Measurements from ENCODE around the gene LARGE1.

The LARGE1 gene

GRCh38 chr22:33314316-33314715, 606.0 kb downstream of the LARGE1 start:
- DNase-seq (ENCODE audit: low spot score), result no peak

GRCh38 chr22:33303099-33303498, 617.2 kb downstream of the LARGE1 start:
- DNase-seq (ENCODE audit: low spot score), result no peak

DNA sequence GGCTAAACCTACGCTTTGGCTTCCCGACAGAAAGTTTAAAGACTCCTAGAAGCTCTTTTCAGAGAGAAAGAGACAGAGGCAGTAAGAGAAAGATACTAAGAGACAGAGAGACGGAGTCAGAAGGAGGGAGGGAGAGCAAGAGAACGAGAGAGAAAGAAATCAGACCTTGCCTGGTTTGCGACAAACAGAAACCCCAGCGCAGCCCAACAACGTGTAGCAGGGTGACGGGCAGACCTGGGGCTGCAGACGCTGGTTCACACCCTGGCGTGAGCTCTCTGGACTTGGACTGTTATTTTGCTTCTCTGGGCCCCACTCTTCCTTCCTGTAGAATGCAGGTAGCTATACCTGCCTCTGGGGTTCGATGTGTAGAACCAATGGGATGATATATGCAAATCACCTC, 617.7 kb downstream of the LARGE1 start:
- no peak for DNase-seq (ENCODE audit: low spot score)

- peak; percentile 90 for DNase-seq (ENCODE audit: low spot score)
Measured at GRCh38 chr22:33302049-33302545, 618.2 kb downstream of the LARGE1 start.

DNA sequence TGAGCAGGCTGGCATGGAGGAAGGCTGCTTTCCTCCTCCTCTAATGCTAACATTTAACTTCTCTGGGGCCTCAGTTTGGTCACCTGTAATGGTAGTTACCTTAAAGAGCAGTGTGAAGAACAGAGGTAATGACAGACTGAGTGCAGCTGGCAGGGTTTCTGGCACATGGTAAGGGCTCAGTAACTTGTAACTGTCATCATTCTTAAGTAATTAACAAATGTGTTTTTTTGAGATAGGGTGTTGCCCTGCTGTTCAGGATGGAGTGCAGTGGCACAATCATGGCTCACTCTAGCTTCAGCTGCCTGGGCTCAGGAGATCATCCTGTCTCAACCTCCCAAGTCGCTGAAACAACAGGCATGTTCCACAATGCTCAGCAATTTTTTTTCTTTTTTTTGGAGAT, 620.1 kb downstream of the LARGE1 start:
- no peak for DNase-seq (ENCODE audit: low spot score)

- no peak for DNase-seq (ENCODE audit: low spot score)
Measured at GRCh38 chr22:33299245-33299956, 620.9 kb downstream of the LARGE1 start.

DNA sequence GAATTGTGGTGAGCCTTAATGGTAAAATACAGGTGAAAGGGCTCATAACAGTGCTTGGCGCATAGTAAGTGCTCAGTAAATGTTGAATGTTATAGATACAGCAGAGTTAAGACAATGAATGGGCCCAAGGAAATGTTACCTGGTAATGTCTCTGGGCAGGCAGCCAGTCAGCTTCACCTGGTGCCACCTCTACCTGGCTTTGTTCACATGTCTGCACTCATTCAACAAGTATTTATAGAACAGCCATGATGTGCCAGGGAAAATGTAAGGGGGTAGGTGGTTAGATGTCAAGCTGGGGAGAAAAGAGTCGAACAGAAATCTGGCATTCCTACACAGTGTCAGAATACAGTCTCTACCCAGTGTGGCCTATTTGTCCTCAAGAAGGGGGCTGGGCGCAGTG, 623.3 kb downstream of the LARGE1 start:
- DNase-seq (ENCODE audit: low spot score), result no peak

DNA sequence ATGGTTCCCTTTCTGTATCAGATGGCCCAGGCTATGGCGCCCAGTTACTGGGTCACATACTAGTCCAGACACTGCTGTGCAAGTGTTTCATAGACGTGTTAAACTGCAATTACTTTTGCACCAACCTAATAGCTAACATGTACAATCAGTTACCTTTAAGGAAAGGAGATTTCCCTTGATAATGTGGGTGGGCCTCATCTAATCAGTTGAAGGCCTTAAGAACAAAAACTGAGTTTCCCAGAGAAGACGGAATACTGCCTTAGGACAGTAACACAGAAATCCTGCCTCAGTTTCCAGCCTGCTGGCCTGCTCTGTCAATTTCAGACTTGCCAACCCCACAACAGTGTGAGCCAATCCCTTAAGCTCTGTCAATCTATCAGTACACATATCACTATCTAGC, 632.2 kb downstream of the LARGE1 start:
- no peak for DNase-seq (ENCODE audit: low spot score)

GRCh38 chr22:33275073-33275443, 645.2 kb downstream of the LARGE1 start:
- no peak for DNase-seq (ENCODE audit: low spot score)

DNA sequence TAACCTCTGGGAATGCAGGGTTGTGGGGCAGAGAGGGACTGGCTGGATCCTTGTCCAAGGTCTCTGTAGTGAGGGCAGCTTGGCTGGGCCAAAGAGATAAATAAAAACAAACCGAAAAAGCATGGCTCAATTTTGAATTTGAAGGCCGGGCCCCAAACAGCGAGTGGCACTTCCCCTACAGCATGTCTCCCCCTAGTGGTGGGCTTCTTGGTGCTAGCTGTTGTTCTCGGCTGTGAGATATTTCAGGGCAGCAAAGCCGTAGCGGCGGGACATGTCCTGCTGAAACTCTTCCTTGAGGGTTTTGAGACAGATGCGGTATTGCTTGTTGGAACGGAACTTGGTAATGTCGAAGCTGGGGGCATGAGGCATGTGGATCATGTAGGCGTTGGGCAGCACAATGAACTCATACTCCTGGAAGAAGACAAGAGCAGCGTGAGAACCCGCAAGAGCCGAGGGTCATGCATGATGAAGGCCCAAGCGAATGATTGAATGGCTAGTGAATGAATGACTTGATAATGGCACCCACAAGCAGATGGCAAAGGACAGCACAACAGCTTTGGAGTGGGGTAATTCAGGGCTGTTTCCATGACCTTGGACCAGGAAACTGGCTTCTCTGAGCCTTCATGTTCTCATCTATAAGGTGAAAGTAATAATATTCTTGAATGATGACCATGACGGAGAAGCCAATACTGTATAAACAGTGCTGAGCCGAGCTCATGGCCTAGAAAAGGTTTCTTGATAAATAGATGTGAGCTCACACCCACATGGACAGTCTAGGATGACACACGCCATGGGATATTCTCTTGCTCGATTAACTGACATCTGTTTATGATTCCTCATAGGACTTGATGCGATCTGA, 645.8 kb downstream of the LARGE1 start:
- peak; percentile 55 for DNase-seq (ENCODE audit: low spot score)

- DNase-seq (ENCODE audit: low spot score), result no peak
Measured at GRCh38 chr22:33272871-33273270, 647.4 kb downstream of the LARGE1 start.

DNA sequence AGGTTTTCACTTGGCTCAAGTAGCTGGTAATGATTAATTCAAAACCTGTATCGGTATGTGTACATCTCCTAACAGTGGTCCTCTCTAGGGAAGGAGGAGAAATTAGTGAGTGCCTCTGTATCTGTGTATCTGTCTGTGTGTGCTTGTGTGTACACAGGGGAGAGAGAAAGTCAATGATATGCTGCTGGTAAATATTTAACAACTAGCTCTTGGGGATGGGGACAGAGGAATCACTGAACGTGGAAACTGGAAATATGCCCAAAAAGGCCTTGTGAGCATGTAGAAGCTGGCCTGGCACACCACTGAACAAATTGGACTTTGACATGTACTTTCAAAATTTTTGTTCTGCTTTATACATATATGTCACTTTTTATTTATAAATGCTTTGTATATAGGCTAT, 648.1 kb downstream of the LARGE1 start:
- DNase-seq (ENCODE audit: low spot score), result no peak

DNA sequence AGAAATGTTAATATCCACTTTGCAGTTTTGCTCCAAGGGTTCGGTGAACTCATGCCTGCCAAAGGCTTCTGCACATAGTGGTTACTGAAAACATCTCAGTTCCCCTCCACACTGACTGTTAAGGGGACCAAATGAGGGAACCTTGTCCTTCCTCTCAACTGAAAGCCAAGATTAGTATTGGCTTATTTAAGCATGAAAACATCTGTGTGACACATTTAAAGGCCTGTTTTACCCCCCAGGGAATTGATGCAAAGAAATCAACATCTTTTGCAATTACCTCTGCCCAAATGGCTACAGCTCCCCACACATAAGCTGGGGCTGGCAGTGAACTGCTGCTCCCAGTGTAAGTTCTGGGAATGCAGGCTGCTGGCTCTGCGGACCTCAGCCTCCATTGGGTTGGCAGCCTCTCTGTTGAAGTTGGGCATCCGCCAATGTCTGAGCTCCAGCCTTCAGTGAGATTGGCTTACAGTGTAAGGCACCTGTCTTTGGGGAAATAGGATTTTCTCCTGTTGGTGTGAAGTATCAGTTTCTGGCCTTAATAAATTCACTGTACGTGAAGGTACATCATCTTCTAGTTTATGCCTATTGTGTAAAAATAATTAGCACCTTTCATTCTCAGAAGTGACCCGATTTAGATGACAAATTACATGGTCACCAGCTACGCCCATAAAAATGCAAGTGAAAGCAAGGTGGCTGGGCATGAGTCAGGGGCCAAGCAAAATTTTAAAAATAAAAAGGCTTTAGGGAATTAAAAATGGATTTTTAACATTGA, 648.7 kb downstream of the LARGE1 start:
- no peak for DNase-seq (ENCODE audit: low spot score)

GRCh38 chr22:33270596-33270995, 649.7 kb downstream of the LARGE1 start:
- DNase-seq (ENCODE audit: low spot score), result no peak

DNA sequence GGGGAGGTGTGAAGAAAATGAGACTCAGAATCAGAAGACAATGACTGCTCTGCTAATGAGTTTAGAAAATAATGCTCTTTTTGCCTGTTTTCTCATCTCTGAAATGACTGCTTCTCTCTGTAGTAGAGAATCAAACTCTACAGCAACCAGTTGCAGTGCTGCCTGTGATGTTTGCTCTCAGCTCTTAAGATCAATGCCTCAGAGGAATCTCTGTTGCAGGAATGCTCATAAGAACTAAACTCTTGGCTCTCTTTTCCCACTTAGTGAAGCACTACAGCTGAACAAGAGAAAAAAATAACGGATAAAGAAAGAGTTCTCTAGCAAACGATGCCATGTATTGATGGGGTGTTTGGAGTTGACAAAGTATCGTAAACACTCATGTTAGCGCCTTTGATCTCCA, 658.6 kb downstream of the LARGE1 start:
- DNase-seq (ENCODE audit: low spot score), result no peak

GRCh38 chr22:33260498-33260897, 659.8 kb downstream of the LARGE1 start:
- DNase-seq (ENCODE audit: low spot score), result no peak

DNA sequence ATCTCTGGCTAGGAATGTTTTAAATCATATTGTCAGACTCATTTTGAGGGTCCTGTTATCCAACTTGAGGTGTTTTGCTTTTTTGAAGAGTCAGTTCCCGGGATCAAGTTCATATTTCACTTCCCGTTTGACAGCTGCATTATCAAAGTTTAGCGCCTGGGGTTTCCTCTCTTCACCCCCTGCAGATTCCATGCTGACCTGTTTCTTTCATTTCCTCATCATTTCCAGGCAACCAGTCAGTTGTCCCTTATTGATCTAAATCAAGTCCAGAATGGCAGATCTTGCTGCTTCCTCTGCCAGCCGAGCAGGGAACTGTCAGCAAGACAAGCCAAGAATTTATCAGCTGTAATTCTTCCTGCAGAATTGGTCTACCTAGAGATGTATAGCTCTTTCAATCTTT, 664.5 kb downstream of the LARGE1 start:
- DNase-seq (ENCODE audit: low spot score), result no peak

DNA sequence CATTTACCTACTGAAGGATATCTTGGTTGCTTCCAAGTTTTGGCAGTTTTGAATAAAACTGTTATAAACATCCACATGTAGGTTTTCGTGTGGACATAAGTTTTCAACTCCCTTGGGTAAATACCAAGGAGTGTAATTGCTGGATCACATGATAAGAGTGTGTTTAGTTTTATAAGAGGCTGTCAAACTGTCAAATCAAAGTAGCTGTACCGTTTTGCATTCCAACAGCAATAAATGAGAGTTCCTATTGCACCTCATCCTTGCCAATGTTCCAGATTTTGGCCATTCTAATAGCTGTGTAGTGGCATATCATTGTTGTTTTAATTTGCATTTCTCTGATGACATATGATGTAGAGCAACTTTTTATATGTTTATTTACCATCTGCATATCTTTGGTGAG, 671.3 kb downstream of the LARGE1 start:
- no peak for DNase-seq (ENCODE audit: low spot score)

DNA sequence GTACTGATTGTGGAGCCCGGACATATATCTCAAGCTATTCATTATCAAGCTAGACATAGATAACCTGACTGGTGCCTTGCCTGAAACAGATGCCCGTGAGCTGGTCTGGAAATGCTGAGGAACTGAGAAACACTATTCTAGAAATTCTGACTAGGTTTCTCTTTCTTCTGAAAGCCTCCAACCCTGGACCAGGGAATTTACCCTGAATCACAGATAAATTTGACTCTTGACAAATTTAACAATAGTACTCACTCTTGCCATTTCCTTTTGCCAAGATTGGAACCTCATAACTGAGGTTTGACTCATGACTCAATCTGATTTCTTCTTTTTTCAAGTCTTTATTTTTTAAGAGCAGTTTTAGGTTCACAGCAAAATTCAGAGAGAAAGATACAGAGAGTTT, 672.5 kb downstream of the LARGE1 start:
- DNase-seq (ENCODE audit: low spot score), result no peak

DNA sequence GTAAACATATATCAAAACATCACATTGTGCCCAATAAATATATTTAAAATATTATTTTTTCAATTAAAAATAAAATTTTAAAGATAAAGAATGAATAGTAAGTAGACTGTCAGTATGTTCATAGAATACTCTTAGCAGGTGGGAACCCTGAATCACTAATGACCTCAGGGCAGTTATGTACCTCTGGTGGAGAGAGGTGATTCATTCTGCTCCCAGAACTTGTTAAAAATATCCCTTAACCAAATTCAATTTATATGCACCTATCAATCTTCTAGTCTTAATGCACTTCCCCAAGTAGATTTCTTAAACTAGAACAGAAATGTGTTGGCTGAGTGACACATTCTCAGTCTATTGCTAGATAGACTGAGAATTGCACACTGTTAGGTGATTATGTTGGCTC, 678.2 kb downstream of the LARGE1 start:
- no peak for DNase-seq (ENCODE audit: low spot score)

GRCh38 chr22:33240888-33241475, 679.3 kb downstream of the LARGE1 start:
- no peak for DNase-seq (ENCODE audit: low spot score)

DNA sequence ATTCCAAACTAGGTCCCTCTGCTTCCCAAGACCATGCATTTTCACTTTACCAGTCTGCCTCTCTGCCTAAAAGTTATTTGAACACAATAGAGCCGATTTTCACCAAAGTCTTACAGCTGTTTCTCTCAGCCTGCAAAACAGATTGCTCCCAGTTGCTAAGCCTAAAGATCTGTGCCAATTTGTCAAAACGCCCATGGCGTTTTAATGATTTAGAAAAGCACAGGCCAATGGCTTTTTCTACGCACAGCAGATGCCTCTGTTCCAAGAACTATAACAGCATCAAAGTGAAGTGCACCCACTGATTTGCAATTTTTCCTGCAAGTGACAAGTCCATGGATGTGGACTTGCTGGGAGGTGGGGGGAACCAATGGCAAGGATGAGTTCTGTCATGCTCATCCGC, 688.2 kb downstream of the LARGE1 start:
- DNase-seq (ENCODE audit: low spot score), result no peak
